Tongue (tissue), 2 donors: ENCODE measurements around the gene SFXN5. TPM values are rescaled to one million over a fixed set of nuclear protein-coding genes. Genes with fewer than 3 reads are reported as not detected.
A peak's percentile ranks its signal among the peaks of the same experiment; 100 is the strongest.

Source experiments
- DNase-seq: peaks from one replicate; pipeline ENCODE4 v3.0.0-alpha.2; 2015
- total RNA-seq: library from RNA; depleted of rRNA; stranded (reverse); fragments of >200 nt; gene quantifications from one replicate; pipeline ENCODE4 v1.2.3, GENCODE V29; 2014

The SFXN5 gene
- total RNA-seq, 1 donor from 2014 or later, result 7.3 TPM

DNA sequence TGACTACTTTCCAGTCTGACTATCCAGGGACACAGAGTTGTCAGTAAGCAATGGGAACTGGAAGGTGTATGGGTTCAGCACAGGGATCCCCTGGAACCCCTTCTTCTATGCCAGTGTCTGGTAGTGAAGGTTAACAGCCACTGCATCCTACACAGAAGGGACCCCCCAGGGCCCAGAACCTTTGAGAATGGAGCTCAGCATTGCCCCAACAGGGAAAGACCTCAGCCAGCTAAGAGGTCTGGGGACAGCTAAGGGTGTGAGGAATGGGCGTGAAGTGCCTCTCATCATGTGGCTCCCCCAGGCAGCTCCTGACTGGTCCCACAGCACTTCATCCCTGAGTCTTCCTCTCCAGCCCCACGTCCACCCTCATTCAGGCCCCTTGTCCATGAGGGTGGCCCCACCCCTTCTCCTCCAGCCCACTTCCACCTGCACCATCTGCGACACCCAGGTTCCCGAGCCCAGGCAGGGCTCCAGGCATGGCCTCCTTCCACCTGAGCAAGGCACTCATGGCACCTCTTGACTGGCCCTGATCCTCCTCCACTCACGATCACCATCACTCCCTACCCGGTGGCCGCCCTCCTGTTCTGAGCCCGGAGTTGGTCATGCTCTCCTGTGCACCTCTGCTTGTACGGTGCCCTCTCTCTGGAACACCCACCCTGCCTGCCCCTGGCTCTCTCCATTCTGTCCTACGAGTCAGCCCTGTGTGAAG is 77.1 kb downstream of the SFXN5 start:
- no peak for DNase-seq

DNA sequence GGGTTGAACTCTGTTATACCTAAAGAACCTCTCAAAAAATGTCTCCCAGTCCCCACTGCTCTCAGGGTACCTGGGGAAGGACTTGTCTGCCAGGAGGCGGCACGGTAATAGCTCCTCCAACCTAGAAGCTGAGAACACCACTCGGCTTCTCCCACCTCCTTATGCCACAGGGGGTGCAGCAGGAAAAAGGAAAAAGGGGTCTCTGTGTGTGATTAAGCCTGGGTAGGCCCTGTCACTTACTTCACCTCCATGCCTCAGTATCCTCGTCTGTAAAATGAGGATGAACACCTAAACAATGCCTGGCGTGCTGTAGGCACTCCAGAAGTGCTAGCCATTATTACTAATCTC is 77.6 kb downstream of the SFXN5 start:
- DNase-seq, result no peak

DNA sequence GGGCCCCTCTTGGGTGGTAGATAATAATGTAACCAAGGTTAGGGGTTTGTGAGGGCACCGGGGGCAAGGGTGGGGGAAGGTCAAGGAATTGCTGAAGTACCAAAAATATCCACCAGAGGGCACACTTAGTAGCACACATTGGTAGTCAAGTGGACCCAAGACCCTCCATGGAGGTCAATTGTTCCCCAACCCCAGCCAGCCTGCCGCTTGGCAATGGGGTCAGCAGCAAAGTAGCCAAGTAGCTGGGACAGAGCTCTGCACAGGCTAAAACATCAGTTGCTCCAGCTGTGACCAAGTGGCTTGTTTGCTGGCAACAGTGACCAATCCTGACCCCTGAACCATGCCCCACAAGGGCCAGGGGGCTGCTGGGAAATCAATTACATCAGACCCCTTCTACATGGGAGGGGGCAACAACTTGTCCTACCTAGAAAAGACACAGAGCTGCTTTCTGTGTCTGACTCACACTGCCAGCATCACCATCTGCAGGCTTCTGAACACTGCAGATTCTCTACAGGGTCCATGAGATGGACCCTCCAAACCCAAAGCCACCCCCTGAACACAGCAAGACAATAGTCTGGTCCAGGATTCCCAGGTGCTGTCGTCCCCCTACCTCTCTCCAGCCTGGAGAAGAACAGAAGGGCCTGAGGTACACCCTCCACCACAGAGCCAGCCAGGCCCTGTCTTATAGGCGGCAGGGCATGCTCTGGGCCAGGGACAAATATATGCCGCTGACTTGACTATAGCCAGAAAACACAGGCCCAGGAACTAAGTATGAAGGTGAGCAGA is 78.2 kb downstream of the SFXN5 start:
- DNase-seq, result peak; percentile 50

DNA sequence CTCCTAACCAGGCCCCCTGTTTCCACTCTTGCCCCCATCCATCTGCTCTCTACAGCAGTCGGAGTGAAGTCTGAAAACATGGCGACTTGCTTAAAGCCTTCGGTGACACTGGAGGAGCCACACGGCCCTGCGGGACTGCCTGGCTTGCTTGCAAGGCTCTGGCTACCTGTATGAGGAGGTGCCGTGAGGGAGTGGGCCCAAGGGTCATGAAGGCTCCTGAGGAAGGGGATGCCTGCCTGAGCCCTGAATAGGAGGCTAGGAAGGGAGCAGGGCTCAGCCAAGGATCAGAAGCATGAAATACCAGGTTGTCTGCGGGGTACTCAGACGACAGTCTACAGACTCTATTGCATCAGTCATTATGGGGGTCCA is 78.8 kb downstream of the SFXN5 start:
- no peak for DNase-seq

DNA sequence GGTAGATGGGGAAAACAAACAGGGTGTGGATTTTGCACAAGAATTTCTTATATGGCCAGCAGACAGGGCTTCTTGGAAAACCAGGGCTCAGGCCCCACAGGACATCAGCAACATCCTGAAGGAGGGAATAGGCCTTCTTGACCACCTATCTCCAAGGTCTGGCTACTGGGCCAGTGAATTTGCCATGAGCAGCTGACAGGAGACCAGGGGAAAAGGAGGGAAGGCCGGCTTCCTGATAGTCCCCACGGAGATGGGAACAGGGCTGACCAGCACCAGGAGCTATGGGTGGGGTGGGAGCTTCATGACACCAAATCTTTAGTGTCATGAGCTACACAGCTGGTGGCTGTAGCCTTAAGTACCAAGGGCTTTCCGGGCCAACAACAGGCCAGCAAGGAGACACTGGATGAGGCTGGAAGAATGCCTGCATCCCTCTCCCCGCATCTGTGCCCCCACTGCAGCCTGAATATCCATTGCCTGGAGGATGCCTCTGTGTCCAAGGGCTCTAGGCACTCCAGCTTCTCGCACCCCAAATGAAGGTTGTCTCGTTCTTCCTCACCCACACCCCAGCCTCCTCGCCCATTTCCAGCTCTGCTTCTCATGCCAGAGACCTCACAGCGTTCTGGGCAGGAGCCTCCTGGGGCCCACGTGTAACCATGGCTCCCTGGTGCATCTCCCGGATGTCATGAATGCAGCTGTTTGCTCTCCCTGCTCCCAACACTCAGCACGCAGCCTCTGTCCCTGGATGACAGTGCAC is 79.4 kb downstream of the SFXN5 start:
- no peak for DNase-seq

DNA sequence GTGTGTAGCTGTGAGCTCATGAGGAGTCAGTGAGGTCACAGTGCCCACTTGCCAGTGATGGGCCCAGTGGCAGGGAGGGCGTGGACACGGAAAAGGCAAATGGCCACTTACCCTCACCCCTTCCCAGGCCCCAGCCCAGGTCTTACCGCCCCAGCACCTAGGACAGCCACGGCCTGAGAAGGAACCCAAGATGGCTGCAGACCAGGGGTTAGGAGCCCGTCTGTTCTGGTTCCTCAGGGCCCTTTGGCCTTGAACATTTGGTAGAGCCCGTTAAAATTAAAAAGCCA is 80.1 kb downstream of the SFXN5 start:
- no peak for DNase-seq

DNA sequence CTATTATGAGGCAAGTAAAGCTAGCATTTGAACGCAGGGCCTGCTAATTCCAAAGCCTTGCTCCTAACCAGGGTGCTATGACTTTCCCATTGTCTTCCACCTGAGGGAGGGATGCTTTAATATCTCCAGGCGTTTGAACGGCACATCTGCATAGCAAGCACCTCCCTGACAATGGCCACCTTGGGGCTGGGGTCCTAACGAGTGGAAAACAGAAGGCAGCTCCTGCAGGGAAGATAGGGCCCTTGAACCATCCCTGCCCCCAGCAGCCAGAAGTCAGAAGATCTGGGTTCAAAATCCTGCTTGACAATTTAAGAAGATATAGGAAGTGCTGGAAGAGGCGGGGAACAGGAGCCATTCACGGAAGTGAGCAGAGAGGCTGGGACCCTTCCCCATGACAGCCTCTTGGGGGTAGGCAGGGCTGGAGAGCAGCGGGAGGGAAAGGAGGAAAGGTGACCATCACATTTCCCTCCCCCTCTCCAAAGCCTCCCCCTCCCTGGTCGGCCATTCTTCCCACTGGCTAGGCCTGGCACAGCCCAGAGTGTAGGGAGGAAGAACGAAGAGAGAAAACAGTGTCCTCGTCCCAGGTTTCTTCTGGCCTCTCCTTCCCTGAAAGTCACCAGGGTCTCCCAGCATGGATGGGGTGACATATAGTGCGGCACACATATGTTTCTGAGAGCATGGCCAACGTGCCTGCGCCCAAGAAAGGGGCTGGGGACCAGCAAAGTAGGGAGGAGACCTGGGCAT is 80.6 kb downstream of the SFXN5 start:
- no peak for DNase-seq

DNA sequence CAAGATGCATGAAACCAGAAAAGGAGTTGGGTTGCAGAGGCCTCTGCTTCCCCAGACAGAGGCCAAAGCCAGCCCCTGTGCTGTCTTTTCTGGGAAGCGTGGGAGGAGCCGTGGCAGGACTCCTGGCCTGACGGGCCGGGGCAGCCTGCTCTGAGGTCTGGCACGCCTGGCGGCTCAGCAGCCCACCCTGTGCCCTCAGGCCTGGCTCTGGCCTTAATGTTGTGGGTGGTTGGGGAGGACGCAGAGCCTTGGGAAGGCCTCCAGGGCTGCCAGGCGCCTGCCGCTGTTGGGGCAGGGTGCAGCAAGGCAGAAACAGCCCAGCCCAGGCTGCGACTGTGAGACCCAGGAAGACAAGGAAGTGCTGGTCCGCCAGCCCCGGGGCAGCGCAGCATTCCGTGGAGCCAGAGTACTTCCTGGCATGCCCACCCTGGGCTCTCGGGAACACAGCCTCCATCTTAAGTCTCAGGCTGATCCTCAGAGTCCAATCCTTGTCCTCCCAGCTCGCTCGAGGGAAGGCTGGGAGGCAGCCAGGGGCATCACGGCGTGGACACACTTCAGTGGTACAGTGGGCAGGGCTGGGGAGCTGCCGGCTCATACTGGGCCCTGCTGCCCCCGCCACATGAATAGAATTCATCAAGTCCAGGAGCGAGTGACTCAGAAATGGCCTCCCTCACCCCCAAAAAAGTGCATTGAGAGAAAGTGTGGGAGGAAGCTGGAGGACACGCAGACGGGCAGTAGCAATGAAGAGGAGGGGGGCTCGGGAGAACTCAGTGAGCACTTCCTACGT is 81.5 kb downstream of the SFXN5 start:
- peak; percentile 22 for DNase-seq

DNA sequence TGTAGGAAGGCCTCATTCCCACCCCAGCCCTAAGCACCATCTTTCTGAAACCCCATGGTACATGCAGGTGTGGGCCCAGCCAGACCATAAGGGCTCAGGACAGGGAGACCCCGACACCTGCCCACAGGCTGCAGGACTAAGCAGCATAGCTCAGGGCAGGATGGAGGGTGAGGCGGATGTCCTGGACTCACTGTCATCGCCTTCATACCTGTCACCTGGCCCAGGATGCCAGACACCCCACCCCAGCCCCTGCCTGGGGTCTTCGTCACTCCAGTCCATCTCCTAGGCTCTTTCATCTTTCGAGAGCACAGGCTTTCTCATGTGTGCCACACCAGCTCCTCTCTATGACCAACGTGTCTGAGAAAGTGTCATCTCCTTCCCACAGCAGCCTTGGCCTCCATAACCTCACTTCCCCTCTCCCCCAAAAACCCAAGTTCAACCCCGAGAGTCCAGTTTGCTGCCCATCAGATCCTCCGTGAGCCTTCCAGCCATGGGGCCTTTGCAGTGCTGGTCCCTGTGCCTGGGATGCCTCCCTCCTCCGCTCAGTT is 82.7 kb downstream of the SFXN5 start:
- no peak for DNase-seq

DNA sequence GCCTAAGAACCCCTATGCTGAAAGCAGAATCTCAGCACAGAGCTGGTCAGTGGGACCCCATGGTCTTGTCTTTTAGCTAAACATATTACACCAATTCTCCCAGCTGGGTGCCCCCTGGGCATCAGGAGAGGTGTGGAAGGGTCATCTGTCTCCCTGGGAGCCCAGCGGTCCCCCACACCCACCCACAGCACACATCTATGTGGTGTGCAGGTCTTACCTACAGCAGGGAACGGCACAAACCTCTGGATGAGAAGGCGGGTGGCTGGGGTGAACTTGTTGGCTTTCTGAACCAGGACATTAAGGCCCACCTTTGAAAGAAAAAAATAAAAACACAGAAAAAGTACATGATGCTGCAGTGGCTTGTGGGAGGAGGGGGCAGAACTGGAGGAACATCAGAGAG is 83.5 kb downstream of the SFXN5 start:
- DNase-seq, result no peak

DNA sequence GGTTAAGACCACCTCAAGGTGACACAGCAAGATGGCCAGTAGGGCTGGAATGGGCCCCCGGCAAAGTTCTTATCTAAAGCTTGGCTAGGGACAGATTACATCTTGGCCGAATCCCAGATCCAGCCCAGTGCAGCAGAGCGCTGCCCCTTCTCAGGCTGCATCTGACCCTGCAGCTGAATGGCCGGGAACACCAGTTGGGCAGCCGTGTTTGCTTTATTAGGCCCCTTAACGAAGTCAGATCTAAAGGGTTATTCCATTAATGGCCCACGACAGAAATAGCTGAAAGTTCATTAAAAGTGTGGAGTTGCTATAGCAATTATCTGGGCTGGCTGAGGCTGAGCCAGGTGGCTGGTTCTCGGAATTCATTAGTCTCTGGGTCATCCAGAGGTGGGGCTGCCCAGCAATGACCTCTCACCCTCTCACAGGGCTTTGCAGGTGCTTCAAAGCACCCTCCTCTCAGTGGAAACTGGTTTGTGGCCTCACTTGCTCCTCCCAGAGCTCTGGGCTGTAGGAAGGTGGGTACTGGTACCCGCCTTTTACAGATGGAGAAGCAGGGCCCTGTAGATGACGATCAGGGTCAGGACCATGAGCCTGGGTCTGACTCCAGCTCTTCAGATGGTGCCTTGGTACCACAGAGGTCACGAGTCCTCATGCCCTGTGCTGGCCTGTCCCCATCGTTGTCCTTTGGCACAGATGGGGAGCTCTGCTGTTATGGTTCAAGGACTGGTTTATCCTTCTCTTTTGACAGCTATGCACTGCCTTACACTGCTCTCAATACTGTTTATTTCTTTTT is 85.4 kb downstream of the SFXN5 start:
- DNase-seq, result no peak

DNA sequence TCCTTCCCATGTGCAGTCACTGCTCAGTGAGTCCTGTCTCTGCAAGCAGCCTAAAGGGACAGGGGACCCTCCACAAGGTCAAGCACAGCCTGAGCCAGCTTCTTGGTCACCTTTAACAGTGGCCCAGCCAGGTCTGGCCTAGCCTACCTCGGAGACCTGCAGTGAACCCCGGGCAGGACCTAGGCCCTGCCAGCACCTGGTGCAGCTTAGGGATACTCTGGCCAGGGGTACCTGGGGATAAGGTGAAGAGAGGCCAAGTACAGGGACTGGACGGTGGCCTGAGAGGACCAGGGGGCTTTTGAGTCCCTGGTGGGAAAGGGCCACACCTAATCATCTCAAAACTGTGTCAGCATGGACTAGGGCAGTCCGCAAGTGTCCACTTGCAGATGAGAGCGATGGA is 86.4 kb downstream of the SFXN5 start:
- DNase-seq, result no peak

DNA sequence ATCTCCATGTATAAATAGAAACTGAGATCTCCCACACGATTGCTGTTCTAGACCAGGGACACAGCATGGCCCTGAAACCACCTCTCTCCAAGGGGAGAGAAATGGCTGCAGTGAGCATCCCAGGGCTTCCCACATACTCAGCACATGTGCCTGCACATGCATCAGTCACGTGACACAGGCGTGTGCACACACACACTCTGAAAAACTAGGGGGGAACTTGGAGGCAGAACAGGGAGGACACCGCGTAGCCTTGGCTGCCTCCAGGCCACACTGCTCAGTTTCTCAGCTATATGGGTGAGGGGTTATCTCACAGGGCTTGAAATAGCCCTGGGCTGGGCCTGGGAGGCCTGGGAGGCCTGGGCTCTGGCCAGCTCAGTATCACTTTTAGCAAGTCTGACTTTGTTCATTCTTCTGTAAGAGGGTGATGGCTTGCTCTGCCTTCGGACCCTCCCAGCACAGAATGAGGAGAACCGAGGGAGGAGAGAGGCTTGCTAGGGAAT is 87.3 kb downstream of the SFXN5 start:
- peak; percentile 5 for DNase-seq

DNA sequence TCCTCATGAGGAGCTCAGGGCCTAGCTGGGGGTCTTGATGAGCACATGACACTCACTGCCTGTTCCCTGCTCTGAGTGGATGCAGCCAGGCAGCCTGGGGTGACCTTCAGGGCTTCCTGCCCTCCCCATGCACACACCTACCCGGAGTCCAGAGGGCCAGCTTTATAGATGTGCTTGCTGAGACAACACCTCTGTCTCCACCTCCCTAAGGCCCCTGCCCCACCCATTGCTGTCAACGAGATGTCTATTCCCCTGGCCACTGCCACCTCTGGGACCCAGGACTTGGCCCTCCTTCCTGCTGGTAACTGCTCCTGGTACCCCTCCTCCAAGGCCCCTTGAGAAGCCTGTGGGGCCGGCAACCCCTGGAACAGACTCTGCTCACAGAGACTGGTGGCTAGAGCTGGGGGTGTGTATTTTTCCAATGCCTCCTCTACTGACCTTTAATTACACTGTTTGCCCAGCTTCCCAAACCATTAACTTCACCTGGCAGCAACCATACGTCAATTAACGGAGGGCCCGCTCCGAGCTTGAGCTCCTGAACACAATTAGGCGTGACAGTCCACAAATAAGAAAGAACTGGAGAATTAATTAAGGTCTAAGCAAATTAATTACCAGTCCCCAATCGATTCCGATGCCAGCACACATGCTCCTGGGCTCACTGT is 87.9 kb downstream of the SFXN5 start:
- no peak for DNase-seq

DNA sequence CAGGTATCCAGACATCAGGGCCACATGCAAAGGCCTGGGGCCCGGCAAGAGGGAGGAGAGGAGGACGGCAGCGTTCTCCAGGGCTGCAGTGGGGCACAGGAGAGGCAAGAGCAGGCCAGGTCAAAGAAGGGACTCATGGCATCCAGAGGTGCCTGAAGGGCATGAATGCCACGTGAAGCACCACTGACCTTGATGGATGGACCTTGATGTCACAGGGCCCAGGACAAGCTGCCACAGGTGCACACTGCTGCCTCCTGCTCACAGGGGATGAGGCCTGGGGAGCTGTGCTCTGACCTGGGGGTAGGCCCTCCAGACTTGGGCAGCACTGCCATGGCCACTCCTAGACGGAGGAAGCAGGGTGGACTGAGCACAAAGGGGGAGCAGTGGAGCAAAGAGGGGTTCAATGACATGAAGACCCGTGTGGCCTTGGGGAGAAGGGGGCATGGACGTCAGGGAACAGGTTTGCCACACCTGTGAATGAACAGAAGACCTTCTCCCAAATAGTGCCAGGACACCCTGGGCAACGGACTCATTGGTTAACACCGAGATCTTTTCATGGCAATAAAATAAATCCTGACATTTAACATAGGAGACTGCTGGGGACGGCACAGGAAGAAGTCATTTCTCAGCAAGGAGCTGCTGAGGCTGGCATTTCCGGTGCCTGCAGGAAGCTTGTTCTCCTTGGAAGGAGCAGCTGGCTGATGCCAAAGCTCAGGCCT is 88.6 kb downstream of the SFXN5 start:
- no peak for DNase-seq

DNA sequence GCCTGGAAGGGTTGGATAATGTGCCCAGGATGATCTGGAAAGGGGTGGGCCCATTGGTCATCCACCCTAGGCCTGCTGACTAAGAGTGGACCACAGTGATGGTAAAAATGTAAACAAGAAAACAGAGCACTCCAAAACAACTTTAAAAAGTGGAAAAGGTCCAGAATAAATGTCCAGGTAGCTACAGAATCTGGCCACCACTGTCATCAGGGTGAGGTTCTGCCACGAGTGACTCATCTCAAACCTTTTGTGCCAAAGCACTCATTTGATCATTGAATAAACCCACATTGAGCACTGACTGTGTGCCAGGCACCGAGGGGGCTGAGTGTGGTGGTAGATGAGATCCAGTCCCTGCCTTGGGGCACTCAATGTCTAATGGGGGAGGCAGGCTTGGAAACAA is 89.3 kb downstream of the SFXN5 start:
- no peak for DNase-seq

DNA sequence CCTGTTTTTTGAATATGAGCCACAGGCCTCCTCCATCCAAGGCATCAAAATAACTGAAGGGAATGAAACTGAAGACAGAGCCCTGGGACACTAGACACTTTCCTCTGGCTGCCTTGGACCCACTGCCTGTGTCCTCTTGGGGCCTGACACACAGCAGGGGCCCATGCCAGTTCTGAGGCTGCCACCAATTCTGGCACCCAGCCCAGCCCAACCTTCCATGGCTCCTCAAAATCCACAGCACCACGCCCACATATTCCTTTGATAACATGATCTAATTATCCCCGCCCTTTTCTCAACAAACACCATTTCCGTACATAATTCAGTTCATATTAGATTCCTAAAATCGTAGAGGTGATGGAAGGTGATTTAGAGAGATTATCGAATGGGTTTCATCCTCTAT is 90.0 kb downstream of the SFXN5 start:
- DNase-seq, result no peak

DNA sequence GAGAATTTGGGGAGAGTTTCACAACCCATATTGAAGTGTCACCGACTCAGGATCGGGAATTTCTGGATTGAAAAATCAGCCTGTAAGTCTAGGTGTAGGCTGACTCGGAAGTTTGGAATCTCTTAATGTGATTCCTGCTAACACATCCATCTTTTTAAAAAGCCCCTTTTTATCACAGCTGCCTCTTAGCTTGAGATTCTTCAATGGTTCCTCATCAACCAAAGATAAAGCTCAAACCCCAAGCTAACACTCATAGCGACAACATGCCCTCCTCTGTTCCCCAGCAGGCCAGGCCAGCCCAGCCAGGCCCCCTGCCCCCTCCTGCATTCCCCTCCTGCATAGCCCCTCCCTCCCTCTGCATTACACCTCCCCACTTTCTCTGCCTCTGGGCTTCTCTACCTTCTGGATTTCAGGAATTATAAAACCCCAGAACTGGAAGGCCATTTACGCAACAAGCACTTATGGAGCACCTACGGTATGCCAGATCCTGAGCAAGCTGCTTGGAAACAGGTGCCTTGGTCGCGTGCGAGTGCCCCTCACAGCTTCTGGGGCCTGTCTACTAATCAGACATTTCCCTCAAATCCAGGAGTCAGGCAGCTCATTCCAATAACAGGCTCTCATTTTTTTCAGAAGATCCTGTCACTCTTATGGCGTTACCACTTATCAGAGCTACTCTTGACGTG is 90.8 kb downstream of the SFXN5 start:
- DNase-seq, result no peak

DNA sequence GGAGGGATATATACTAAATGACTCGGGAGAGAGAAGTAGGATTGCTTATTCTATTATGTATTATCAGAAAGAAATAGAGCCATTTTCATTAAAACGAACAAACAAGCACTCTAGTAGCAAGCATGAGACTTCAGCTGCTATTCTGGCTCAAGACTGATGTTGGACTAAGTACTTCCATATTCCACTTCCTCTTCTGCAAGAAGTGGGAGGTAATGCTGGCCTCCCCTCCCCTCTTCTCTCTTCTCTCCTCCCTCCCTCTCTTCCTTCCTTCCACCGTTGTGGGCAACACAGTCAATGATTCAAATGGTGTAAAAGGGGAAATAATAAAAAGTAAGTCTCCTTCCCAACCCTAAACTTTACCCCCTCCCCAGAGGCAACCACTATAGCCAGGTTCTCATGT is 91.6 kb downstream of the SFXN5 start:
- peak; percentile 17 for DNase-seq
